Measurements from ENCODE around the gene NAALAD2. TPM values are rescaled to one million over a fixed set of nuclear protein-coding genes. Genes with fewer than 3 reads are reported as not detected.
"Not testable (repeated sequence)": the region's sequence is repeated elsewhere in the genome, so short reads cannot be mapped to it uniquely, and the experiment has no call there.

The NAALAD2 gene
- total and polyA plus RNA-seq, 5 experiments from 2014 or later: not detected

GRCh38 chr11:90229791-90230190 lies 95.3 kb downstream of the NAALAD2 start:
- POLR2A ChIA-PET: no interaction called here
- ATAC-seq (no peak), DNase-seq (no peak)
- Mint-ChIP-seq H3K4me1 (peaks cover 0 to 6% (median 2%) of the 10 kb centered on the region in 4 donors), H3K9me3 (peaks cover 0 to 18% (median 4%) of the 10 kb centered on the region in 9 donors), H3K36me3 (peaks cover 0 to 21% (median 18%) of the 10 kb centered on the region in 3 donors), H3K4me3 (no peak overlapping the region), H3K27ac (no peak overlapping the region), H3K27me3 (peaks cover 0 to 26% (median 5%) of the 10 kb centered on the region in 5 donors)

- peaks cover 0 to 28% (median 7%) of the 10 kb centered on the region in 5 donors for H3K27me3 Mint-ChIP-seq
- ATAC-seq (no peak), DNase-seq (no peak)
- H3K4me3 Mint-ChIP-seq: no peak overlapping the region
- peaks cover 0 to 6% (median 1%) of the 10 kb centered on the region in 3 donors for H3K36me3 Mint-ChIP-seq
- POLR2A ChIA-PET: no interaction called here
- peak overlapping the region in 1 of 10 donors; percentile 6 for H3K27ac Mint-ChIP-seq
- no peaks in the 10 kb centered on the region for H3K4me1 Mint-ChIP-seq
- peaks cover 0 to 4% (median 0%) of the 10 kb centered on the region in 9 donors for H3K9me3 Mint-ChIP-seq
Observed at GRCh38 chr11:90234977-90235376, 100.5 kb downstream of the NAALAD2 start.

- Mint-ChIP-seq H3K9me3 (peaks cover 0 to 3% (median 0%) of the 10 kb centered on the region in 9 donors), H3K4me3 (no peak overlapping the region)
- POLR2A ChIA-PET: no interaction called here
Observed at GRCh38 chr11:90235526-90235925, 101.1 kb downstream of the NAALAD2 start.

GRCh38 chr11:90237004-90237403 lies 102.5 kb downstream of the NAALAD2 start:
- no peak overlapping the region for H3K27ac Mint-ChIP-seq
- H3K27me3 Mint-ChIP-seq: peaks cover 2 to 20% (median 5%) of the 10 kb centered on the region in 5 donors
- no peak overlapping the region for H3K4me3 Mint-ChIP-seq
- no peak for ATAC-seq
- POLR2A ChIA-PET: no interaction called here
- H3K36me3 Mint-ChIP-seq: no peaks in the 10 kb centered on the region
- no peak for DNase-seq
- H3K9me3 Mint-ChIP-seq: no peaks in the 10 kb centered on the region
- H3K4me1 Mint-ChIP-seq: no peaks in the 10 kb centered on the region

More at GRCh38 chr11:90235526-90235925, 101.1 kb downstream of the NAALAD2 start:
- peaks cover 0 to 26% (median 5%) of the 10 kb centered on the region in 5 donors for H3K27me3 Mint-ChIP-seq
- H3K4me1 Mint-ChIP-seq: no peaks in the 10 kb centered on the region
- no peak overlapping the region for H3K27ac Mint-ChIP-seq
- DNase-seq: no peak
- H3K36me3 Mint-ChIP-seq: peaks cover 0 to 2% (median 0%) of the 10 kb centered on the region in 3 donors
- ATAC-seq: no peak

- H3K27me3 Mint-ChIP-seq: peaks cover 3 to 30% (median 15%) of the 10 kb centered on the region in 5 donors
- POLR2A ChIA-PET, H3K4me1 Mint-ChIP-seq, H3K9me3 Mint-ChIP-seq, H3K36me3 Mint-ChIP-seq, H3K27ac Mint-ChIP-seq, DNase-seq, ATAC-seq, H3K4me3 Mint-ChIP-seq: not testable (repeated sequence)
Observed at GRCh38 chr11:90239967-90240636, 105.6 kb downstream of the NAALAD2 start.

GRCh38 chr11:90241414-90241813 lies 107.0 kb downstream of the NAALAD2 start:
- Mint-ChIP-seq H3K4me3 (no peak overlapping the region), H3K27ac (no peak overlapping the region), H3K36me3 (no peaks in the 10 kb centered on the region), H3K9me3 (no peaks in the 10 kb centered on the region), H3K4me1 (no peaks in the 10 kb centered on the region), H3K27me3 (peaks cover 5 to 30% (median 19%) of the 10 kb centered on the region in 5 donors)
- ATAC-seq (no peak), DNase-seq (no peak)
- POLR2A ChIA-PET: no interaction called here

Other genes starting within 250 kb of the NAALAD2 start
- not detected for gene TRIM49D1, start 212.4 kb upstream of the NAALAD2 start, total RNA-seq
- not detected for gene TRIM49D1, start 212.4 kb upstream of the NAALAD2 start, polyA plus RNA-seq
- not detected for gene TRIM49D2, start 210.6 kb upstream of the NAALAD2 start, total RNA-seq
- gene TRIM49D2, start 210.6 kb upstream of the NAALAD2 start, polyA plus RNA-seq: not detected
- not detected for gene TRIM64, start 168.6 kb upstream of the NAALAD2 start, total RNA-seq
- gene TRIM64, start 168.6 kb upstream of the NAALAD2 start, polyA plus RNA-seq: not detected
- not detected for gene TRIM49C, start 103.6 kb upstream of the NAALAD2 start, total RNA-seq
- gene TRIM49C, start 103.6 kb upstream of the NAALAD2 start, polyA plus RNA-seq: not detected
- gene UBTFL1, start 48.7 kb upstream of the NAALAD2 start, total RNA-seq: not detected
- not detected for gene UBTFL1, start 48.7 kb upstream of the NAALAD2 start, polyA plus RNA-seq
- gene CHORDC1, start 88.4 kb downstream of the NAALAD2 start, total RNA-seq: 10 to 100 TPM; 77.9 to 83.8 TPM
- gene CHORDC1, start 88.4 kb downstream of the NAALAD2 start, polyA plus RNA-seq: 10 to 100 TPM; 12.8 to 27.4 (median 21.1) TPM